ENCODE results near the gene ABI3BP.
A peak's percentile ranks its signal among the peaks of the same experiment; 100 is the strongest.

The ABI3BP gene

DNA sequence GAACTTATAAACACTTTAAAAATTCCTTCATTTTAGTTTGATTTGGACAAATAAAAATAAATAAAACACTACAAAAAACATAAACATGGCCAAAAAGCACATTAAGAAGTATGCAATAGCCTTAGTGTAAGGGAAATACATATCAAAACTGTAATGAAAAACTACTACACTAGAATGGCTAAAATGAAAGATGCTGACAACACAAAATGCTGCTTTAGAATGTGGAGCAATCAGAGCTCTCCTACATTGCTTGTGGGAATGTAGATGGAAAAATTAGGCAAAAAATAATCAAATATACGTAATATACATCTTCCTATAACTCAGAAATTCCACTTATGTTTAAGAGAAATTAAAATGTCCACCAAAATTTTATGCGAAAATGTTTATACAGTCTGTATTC, 96.2 kb downstream of the ABI3BP start:
- Histone ChIP-seq H3K4me3 (ENCODE audit: low read depth, low read length) (no peak overlapping the region), H3K27me3 (replicated peaks) (no peaks in the 10 kb centered on the region), H3K27ac (no peak overlapping the region), H3K36me3 (replicated peaks) (no peaks in the 10 kb centered on the region)
- TF ChIP-seq CTCF (IDR thresholded peaks at IDR 0.05; ENCODE audit: low read depth, low read length, missing control alignments) = no peak
- in situ Hi-C loops (cut with HindIII; ENCODE audit: low pct_ligation_motif_present, low sequenced_read_pairs) = loop anchor here (10.0 kb wide), 1 partner anchor 298 kb away; no protein-coding TSS in a partner anchor
- DNase-seq = no peak

DNA sequence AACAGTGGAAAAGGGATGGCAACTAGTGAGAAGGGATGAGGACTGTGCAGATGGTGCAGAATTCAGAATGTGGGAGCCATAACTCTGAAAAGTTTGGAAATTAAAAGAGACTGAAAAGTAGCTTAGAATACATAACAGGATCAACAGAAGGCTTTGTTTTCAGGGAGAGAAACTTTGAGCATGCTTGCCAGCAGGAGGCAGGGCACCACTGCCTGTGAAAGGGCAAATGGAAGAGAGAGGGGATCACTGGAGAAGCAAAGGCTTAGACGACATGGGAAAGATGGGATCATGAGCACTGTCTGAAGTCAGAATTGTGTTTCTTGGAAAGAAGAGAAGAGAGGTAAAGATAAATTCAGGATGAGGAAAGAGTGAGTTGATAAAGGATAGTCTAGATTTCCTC, 99.6 kb downstream of the ABI3BP start:
- Histone ChIP-seq H3K27ac (no peak overlapping the region), H3K4me3 (ENCODE audit: low read depth, low read length) (no peak overlapping the region), H3K36me3 (replicated peaks) (no peaks in the 10 kb centered on the region), H3K27me3 (replicated peaks) (no peaks in the 10 kb centered on the region)
- peak; percentile 66 for DNase-seq
- in situ Hi-C loops (cut with HindIII; ENCODE audit: low pct_ligation_motif_present, low sequenced_read_pairs) = loop anchor here (10.0 kb wide), 1 partner anchor 301 kb away; no protein-coding TSS in a partner anchor
- peak; percentile 88 for TF ChIP-seq CTCF (IDR thresholded peaks at IDR 0.05; ENCODE audit: low read depth, low read length, missing control alignments)

GRCh38 chr3:100893108-100893507, 100.1 kb downstream of the ABI3BP start:
- Histone ChIP-seq H3K4me3 (ENCODE audit: low read depth, low read length) (no peak overlapping the region), H3K36me3 (replicated peaks) (no peaks in the 10 kb centered on the region), H3K27me3 (replicated peaks) (no peaks in the 10 kb centered on the region), H3K27ac (no peak overlapping the region)
- in situ Hi-C loops (cut with HindIII; ENCODE audit: low pct_ligation_motif_present, low sequenced_read_pairs) = loop anchor here (10.0 kb wide), 1 partner anchor 302 kb away; no protein-coding TSS in a partner anchor
- DNase-seq = no peak
- no peak for TF ChIP-seq CTCF (IDR thresholded peaks at IDR 0.05; ENCODE audit: low read depth, low read length, missing control alignments)

DNA sequence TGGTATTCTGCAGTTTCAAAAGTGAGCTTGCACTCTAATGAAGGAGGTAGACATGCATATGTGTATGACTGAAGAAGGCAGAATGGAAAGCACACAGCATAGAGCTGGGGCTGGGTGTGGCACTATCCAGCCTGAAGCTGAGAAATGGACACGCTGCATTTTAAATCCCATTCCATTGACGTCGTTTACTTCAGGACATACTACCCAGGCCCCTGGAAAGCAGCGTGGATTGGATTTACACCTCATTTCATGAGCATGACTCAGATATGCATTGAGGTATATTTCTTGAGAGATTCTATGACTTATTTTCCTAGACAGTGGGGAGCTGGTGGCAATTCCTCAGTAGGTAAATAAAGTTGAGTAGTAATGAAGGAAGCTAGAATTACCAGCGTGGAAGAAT, 101.4 kb downstream of the ABI3BP start:
- H3K27ac ChIP-seq = no peak overlapping the region
- peak; percentile 41 for DNase-seq
- no peak for TF ChIP-seq CTCF (IDR thresholded peaks at IDR 0.05; ENCODE audit: low read depth, low read length, missing control alignments)
- H3K36me3 ChIP-seq (replicated peaks) = no peaks in the 10 kb centered on the region
- H3K27me3 ChIP-seq (replicated peaks) = no peaks in the 10 kb centered on the region
- no peak overlapping the region for H3K4me3 ChIP-seq (ENCODE audit: low read depth, low read length)
- in situ Hi-C loops (cut with HindIII; ENCODE audit: low pct_ligation_motif_present, low sequenced_read_pairs) = loop anchor here (10.0 kb wide), 1 partner anchor 303 kb away; no protein-coding TSS in a partner anchor

DNA sequence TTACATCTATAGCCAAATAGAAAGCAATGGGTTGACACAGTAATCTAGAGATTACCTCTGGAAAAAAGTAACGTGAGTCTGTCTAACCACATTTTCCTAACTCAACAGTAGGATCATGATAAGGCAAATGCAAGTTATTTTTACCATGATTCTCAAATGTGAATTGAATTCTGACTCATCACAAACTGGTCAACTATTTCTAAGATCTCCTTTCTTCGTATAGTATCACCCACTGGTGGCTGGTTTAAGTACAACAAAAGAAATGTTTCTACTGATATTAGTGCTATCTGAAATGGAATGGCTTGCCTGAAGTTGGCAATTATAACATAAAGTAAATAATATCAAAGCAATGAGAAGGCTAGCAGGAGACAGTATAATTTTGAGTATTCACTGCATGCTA, 102.2 kb downstream of the ABI3BP start:
- no peak overlapping the region for H3K27ac ChIP-seq
- no peaks in the 10 kb centered on the region for H3K36me3 ChIP-seq (replicated peaks)
- peak; percentile 45 for DNase-seq
- H3K27me3 ChIP-seq (replicated peaks) = no peaks in the 10 kb centered on the region
- no peak overlapping the region for H3K4me3 ChIP-seq (ENCODE audit: low read depth, low read length)
- in situ Hi-C loops (cut with HindIII; ENCODE audit: low pct_ligation_motif_present, low sequenced_read_pairs) = loop anchor here (10.0 kb wide), 1 partner anchor 304 kb away; no protein-coding TSS in a partner anchor
- peak; percentile 38 for TF ChIP-seq CTCF (IDR thresholded peaks at IDR 0.05; ENCODE audit: low read depth, low read length, missing control alignments)

DNA sequence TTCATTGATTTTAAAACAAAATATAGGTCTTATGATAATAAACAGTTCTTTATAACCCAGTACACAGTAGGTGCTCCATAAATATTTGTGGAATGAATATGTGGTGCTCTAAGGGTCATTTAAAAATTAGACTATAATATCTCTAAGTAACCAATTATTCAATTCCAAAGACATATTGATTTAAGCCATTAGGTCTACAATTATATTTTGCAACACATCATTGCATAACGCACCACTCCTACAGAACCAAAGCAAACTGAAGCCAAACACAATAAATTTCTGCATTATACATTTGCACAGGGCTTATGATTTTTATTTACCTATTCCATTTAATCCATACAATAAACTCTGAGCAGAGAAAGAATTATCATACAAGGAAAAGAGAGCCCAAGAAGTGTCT, 104.3 kb downstream of the ABI3BP start:
- Histone ChIP-seq H3K4me3 (ENCODE audit: low read depth, low read length) (no peak overlapping the region), H3K36me3 (replicated peaks) (no peaks in the 10 kb centered on the region), H3K27ac (no peak overlapping the region), H3K27me3 (replicated peaks) (no peaks in the 10 kb centered on the region)
- in situ Hi-C loops (cut with HindIII; ENCODE audit: low pct_ligation_motif_present, low sequenced_read_pairs) = no loop called here
- TF ChIP-seq CTCF (IDR thresholded peaks at IDR 0.05; ENCODE audit: low read depth, low read length, missing control alignments) = no peak
- DNase-seq = no peak
